ENCODE measurements around the gene SEC22C.
A peak's percentile ranks its signal among the peaks of the same experiment; 100 is the strongest.
"Not testable (repeated sequence)": the region's sequence is repeated elsewhere in the genome, so short reads cannot be mapped to it uniquely, and the experiment has no call there.

SEC22C gene, protein sequence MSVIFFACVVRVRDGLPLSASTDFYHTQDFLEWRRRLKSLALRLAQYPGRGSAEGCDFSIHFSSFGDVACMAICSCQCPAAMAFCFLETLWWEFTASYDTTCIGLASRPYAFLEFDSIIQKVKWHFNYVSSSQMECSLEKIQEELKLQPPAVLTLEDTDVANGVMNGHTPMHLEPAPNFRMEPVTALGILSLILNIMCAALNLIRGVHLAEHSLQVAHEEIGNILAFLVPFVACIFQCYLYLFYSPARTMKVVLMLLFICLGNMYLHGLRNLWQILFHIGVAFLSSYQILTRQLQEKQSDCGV

DNA sequence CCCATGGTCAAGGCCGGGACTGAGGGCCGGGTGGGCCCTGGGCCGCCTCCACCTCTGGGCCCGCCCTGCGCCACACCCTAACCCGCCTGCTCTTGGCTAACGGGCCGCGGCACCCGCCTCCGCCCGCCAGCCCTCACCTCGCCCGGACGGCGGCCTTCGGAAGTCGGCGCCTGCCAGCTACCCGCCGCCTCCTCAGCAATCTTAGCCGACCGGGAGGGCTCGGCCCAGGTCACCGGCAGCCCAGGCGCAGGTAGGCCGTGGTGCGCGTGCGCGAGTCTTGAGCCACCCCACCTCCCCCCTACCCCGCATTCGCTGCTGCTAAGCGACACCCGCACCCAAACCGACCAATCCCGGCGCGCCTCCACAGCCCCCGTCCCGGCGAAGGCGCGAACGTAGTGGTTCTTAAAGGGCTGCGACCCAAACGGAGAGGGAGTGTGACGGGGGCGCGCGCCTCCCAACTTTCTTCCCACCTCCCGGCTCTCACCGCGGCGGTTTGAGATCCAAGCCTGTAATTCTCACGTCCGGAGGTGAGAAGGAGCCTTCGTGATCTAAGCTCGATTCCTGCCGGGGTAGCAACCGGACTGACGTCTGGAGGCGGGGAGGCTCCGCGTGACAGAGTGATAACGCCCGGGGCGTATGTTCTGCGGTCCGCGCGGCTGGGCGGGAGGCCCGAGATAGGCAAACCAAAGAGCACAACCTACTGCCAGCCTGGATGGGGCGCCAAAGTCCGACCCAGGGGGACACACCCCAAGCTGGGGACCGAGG is at the start of gene SEC22C:
Gene SEC22C (minus strand): TSS at position 259 of the 765 bp plus-strand sequence. CDS start 12,921 bp downstream, outside the sequence.
- FAIRE-seq (peak; percentile 81), DNase-seq (ENCODE audit: low spot score) (peak; percentile 99)

DNA sequence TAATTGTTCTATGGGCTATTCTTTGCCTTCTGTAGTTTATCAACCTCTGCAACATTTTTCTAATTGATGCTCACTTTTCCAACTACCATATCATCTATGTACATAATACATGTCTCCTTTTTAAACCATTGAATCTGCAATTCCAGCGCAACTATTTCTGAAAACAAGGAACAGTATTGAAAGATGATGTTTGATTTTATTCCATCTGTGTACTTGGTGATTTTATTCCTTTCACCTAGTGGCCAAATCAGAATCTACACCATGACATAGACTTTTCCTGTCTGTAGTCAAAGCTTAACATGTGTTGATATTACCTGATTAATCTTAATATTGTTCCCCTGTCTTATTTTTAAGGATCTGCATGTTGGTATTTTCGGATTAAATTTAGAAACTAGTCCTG is 31.7 kb upstream of the SEC22C start:
- FAIRE-seq: no peak
- DNase-seq (ENCODE audit: low spot score): peak; percentile 10

DNA sequence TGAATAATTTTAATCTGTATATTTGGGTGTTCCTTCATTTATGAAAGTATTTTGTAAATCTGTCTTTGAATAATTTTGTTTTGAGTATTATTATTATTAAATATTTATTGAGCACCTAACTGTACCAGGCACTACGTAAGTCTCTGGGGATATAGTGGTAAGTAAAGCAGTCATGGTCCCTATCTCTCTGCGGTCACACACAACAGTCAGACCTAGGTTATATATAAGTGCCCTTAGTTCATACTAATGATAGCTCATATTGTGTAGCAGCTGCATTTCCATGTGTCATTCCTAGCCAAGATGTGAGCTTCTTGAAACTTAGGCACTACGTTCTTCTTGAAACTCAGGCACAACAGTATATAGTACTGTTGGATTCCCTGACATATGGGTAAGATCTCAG is 31.2 kb upstream of the SEC22C start:
- FAIRE-seq (no peak), DNase-seq (ENCODE audit: low spot score) (no peak)

DNA sequence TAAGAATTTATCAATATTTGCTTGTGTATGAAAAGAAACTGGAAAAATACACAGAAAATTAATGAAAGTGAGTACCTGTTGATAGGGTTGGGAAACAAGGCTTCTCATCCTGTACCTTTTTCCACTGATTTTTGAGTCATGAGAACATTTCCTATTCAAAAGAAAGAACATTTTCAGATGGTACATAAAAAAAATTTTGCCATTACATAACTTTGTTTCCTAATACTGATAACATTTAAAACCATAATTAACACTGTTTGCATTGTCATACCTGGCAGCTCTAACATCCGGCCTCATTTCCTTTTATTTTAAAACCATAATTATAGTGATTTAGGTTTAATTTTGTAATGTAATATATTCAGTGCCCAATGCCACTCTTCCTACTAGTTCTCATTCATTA is 30.4 kb upstream of the SEC22C start:
- no peak for DNase-seq (ENCODE audit: low spot score)
- no peak for FAIRE-seq

DNA sequence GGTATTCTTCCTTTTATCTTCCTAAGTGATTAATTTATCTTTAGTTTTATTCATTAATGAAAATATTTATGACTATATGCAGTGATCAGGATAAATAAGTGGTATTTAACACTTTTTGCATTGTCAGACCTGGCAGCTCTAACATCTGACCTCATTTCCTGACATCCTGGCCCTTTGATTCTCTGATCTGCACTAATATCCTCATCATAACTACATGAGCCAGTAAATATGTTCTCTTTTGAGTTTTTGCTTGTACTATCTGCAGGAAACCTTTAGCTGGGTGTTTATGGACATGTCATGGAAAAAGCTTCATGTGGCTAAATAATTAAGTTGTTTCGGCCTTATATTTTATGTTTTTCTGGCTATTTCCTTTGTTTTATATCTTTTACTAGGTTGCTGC is 29.2 kb upstream of the SEC22C start:
- DNase-seq (ENCODE audit: low spot score) (no peak), FAIRE-seq (no peak)

DNA sequence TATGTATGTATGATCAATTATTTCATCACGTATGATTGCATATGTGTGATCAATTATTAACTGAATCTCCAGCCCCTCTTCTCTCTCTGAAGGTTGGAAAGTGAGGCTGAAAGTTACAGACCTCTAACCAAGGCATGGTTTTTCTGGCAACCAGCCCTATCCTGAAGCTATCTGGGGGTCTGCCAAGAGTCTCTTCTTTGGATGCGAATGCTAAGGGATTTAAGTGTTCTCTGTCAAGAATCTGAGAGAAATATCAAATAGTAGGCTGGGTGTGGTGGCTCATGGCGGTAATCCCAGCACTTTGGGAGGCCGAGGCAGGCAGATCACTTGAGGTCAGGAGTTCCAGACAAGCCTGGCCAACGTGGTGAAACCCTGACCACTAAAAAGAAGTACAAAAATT is 26.8 kb upstream of the SEC22C start:
- no peak for DNase-seq (ENCODE audit: low spot score)
- FAIRE-seq: no peak

DNA sequence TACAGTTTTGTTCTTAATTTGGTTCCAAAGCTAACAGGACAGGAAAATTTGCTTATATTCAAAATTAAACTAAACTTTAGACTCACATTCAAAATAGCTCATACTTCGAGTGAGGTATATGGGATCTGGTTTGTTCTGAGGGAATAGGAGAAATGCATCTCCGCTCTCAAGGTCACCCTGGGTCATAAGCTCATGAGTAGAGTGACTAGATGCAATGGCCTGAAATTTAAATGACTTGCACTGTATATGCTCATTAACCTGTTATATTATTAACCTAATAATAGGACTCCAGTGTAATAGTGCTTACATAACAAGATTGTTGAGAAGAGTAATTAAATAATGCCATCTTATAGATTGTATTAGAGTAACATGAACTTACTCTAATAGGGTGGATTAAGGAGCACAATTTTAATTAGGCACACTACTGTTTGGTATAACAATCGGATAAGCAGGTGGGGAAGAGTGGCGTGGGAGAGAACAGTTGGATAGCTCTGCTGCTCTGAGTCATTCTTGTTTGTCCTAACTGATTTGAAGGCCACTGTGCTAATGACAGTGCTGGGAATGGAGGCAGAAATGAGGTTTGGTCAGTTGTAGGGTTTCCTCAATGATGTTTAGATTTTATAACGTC is 23.9 kb upstream of the SEC22C start:
- DNase-seq (ENCODE audit: low spot score) (no peak), FAIRE-seq (no peak)

DNA sequence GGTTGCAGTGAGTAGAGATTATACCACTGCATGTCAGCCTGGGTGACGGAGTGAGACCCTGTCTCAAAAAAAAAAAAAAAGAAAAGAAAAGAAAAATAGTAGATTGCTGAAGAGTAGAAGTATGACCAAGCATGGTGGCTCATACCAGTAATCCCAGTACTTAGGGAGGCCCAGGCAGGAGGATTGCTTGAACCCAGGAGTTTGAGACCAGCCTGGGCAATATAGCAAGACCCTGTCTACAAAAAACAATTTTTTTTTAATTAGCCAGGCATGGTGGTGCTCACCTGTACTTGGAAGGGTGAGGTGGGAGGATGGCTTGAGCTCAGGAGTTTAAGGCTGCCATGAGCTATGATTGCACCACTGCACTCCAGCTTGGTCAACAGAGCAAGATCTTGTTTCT is 21.2 kb upstream of the SEC22C start:
- DNase-seq (ENCODE audit: low spot score): no peak
- FAIRE-seq: no peak

DNA sequence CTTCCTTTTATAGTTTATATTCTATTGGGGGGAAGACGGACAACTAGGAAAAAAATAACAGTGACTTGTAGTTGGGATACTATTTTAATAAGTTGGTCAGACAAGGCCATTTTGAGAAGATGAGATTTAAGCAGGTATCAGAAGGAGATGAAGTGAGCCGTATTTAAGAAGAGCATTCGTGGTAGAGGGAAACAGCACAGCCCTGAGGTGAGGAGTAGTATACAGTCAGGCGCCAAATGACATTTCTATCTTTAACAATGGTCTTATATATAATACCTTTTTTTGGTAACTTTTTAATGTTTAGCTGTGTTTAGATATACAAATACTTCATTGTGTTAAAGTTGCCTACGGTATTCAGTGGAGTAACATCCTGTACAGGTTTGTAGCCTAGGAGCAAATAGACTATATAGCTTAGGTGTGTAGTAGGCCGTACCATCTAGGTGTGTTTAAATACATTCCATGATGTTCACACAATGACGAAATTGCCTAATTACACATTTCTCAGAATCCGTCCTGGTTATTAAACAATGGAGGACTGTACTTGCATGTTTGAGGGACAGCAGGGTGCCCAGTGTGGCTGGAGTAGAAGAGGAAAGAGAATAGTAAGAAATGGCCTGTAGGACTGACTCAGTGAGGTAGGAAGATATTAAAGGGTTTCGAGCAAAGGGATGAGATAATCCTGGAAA is 20.3 kb upstream of the SEC22C start:
- DNase-seq (ENCODE audit: low spot score): no peak
- FAIRE-seq: no peak

DNA sequence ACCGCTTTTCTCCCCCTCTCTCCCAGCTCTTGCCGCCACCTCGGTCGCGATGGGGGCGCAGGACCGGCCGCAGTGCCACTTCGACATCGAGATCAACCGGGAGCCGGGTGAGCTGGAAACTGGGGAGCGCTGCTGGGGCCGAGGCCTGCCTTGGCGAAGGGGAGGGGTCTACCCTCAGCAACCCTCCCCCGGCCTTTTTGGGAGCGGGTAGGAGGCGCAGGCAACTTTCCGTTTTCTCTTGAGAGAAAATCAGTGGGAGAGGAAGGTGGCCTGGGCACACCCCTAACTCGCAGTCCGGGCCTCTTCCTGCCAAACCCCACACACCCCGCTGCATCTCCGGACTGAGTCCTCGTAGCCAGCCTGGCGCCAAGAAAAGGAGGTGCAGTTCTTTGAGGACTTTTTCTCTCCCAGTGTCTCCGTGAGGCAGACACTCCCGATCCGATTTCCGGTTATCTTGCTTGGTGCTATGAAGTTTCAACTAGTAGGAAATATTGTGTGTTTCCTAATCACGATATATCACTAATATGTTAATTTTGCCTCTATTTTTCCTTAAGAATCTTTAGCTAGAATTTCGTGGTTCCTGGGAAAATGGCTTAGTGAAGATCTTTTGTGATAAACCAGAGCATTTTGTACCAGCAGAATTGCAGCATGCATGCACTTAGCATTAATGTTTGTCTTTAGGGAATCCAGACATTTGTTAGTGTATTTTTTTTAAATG is 19.4 kb upstream of the SEC22C start:
- no peak for DNase-seq (ENCODE audit: low spot score)

DNA sequence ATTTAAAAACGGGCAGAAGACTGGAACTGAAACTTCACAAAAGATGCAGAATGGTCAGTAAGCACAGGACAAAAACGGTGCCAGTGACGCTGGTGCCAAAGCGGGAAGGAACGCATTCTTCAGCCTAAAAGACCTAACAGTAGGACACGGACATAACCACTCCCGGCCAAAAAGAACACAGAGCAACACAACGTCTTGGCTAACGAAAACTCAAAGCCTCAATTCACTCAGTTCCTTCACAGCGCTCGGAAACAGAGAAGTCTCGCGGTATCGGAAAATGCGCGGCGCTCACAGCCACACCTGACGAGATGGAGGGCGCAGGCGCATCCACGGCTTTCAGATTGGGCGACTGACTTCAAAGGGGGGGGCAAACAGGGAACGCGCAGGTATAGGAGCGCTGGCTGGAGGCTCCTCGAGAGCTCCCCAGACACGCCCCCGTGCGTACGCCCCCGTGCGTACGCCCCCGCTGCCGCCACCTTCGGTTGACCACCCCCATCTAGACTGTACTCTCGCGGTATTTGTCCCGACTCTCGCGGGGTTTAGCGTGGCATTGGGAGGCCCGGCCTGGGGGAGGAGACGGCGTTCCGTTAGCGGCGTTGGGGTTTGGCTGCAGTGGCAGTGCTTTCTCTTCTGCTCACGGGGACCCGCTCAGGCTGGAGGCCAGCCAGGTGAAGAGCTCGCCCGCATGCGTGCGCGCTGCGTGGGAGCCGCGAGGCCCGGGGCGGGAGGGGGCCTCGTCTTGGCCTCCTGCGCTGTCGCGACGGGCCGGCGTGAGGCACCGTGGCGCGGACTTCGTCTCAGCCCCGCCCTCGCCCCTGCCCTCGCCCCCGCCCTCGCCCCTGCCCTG is 18.6 kb upstream of the SEC22C start, which contains the start of gene NKTR:
Gene NKTR (plus strand): TSS at position 576 of the 847 bp plus-strand sequence. CDS start 321 bp downstream, outside the sequence.
- peak; percentile 75 for FAIRE-seq
- peak; percentile 97 for DNase-seq (ENCODE audit: low spot score)

More for the DNA sequence above, 19.4 kb upstream of the SEC22C start:
- FAIRE-seq: no peak

DNA sequence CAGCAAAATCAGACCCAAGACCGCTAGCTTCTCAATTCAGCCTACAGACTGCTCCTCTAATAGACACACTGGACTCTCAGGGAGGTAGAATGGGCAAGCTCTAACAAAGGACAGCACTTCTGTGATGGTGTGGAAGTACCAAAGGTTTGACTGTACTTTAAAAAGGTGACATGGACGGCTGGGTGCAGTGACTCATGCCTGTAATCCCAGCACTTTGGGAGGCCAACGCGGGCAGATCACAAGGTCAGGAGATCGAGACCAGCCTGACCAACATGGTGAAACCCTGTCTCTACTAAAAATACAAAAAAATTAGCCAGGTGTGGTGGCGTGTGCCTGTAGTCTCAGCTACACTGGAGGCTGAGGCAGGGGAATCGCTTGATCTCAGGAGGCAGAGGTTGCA is 15.3 kb upstream of the SEC22C start:
- FAIRE-seq; DNase-seq (ENCODE audit: low spot score): not testable (repeated sequence)

DNA sequence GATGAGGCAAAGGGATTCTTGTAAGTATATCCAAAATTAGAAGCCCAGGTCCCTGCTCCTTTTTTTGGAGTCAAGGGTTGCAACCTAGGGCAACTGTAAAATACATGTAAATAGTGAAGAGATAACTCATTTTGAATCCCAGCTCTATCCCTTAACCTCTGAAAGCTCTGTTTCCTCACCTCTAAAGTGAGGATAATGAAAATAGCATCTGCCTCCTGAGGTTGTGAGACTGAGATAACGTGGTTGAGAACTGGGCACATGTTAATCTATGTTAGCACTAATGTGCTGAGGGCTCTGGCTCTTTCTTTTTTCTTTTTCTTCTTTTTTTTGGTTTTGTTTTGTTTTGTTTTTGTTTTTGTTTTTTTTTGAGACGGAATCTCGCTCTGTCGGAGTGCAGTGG is 13.9 kb upstream of the SEC22C start:
- FAIRE-seq (no peak), DNase-seq (ENCODE audit: low spot score) (no peak)

DNA sequence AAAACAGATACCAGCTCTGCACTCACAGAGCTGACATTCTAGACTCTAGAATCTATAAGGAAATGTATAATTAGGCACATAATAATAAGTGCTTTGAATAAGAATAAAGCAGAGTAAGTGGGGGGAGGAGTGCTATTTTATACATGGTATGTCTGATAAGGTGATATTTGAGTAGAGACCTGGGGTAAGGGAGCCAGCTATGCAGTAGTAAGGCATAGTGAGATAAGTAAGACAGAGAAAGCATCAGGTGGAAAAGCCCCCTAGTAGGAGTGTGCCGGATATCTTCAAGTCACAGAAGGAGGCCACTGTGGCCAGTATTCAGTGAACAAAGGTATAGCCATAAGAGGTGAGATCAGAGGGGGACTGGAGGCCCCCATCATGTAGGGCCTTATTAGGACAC is 11.9 kb upstream of the SEC22C start:
- FAIRE-seq (no peak), DNase-seq (ENCODE audit: low spot score) (no peak)

DNA sequence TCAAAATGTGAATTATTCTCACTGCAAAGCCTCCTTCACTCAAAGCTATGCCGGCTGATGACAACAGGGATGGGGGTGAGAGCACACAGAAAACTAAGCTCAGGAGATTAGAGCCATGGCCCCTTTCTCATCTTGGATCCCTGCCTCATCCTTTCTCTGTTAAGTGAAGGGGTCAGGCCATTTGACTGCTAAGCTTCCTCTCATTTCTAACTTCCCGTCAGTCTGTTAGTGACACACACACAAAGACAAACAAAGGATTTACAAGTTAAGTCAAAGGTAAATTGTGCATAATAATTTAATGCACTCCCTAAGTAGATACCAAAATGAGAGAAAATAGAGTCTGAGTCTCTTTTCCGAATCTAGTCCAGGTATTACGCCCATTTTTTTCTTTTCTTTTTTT is 10.0 kb upstream of the SEC22C start:
- no peak for DNase-seq (ENCODE audit: low spot score)
- no peak for FAIRE-seq

DNA sequence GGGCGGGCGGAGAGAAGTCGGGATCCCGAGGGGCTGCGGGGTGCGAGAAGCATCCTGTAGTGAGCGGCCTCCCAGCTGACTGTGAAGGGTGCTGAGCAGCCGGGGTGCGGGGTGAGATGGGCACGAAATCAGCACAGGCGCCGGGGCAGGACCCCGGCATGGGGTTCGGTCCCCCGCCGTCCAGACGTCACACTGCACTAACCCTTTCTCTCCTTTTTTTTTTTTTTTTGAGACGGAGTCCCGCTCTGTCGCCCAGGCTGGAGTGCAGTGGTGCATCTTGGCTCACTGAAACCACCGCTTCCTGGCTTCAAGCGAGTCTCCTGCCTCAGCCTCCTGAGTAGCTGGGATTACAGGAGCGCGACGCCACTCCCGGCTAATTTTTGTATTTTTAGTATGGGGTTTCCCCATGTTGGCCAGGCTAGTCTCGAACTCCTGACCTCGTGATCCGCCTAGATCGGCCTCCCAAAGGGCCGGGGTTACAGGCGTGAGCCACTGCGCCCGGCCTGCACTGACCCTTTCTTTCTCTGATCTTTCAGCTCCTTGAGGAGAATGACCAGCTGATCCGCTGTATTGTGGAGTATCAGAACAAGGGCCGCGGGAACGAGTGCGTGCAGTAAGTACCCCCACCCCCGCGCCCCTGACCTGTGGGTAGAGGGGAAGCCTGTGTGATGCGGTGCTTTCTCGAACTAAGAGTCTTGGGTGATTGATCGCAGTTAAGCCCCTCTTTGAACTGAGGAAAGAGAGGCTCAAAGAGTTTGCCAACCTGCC is 9.4 kb upstream of the SEC22C start:
- DNase-seq (ENCODE audit: low spot score) (no peak), FAIRE-seq (no peak)

DNA sequence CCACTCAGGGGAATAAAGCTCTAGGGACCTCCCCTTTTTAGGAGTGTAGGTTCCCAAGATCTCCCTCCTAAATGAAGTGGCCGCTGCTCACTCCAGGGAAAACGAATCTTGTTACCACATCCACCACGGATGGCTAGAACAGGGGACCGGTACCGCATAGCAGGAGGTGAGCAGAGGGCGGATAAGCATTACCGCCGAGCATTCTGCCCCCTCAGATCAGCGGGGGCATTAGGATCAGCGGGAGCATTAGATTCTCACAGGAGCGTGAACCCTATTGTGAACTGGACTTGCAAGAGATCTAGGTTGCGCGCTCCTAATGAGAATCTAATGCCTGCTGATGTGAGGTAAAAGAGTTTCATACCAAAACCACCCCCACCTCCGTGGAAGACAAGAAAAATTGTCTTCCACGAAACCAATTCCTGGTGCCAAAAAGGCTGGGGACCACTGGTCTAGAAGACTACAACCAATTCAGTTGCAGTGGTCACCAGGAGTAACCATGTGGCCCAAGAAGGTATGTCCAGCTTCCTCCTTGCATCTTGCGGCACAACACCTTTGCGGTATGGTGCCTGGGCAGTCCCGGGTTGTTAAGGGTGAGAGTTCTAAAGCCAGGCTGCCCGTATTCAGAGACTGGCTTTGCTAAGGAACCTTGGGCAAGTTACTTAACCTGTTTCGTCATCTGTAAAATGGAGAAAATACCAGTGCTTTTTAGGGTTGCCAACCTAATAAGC is 7.8 kb upstream of the SEC22C start:
- DNase-seq (ENCODE audit: low spot score) (no peak), FAIRE-seq (no peak)

DNA sequence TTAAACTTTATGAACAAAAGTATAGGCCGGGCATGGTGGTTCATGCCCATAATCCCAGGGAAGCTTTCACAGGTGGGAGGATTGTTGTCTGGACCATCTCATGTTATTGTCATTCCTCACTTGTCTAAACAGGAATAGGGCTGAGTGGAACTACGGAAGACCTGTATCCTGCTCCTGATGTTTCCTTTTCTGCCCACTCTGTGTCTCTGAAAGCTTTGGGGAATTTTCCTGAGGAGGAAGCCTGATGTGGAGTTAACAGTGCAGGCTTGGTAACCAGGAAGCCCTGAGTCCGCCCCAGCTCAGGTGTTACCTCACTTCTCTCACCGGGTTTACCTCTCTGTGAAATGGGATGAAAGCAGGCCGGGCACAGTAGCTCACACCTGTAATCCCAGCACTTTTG is 6.9 kb upstream of the SEC22C start:
- no peak for FAIRE-seq
- DNase-seq (ENCODE audit: low spot score): no peak

All from urothelium cell line (cell line).